ENCODE measurements around the gene SOX4.
"Not testable (repeated sequence)": the region's sequence is repeated elsewhere in the genome, so short reads cannot be mapped to it uniquely, and the experiment has no call there.

SOX4 gene

GRCh38 chr6:21593412-21593926 lies at the start of gene SOX4:
TSS of gene SOX4 (plus strand) at chr6:21593751. CDS start at chr6:21594535, 784 bp downstream.
- DNase-seq, result peak; percentile 97

- DNase-seq, result not testable (repeated sequence)
Measured at GRCh38 chr6:21552286-21552685, 41.3 kb upstream of the SOX4 start.

GRCh38 chr6:21554286-21554685 lies 39.3 kb upstream of the SOX4 start:
- DNase-seq, result no peak

GRCh38 chr6:21555197-21555596 lies 38.4 kb upstream of the SOX4 start:
- no peak for DNase-seq

GRCh38 chr6:21556511-21556910 lies 37.0 kb upstream of the SOX4 start:
- no peak for DNase-seq

GRCh38 chr6:21556968-21557721 lies 36.4 kb upstream of the SOX4 start:
- no peak for DNase-seq

GRCh38 chr6:21559238-21559637 lies 34.3 kb upstream of the SOX4 start:
- DNase-seq, result no peak

- no peak for DNase-seq
Measured at GRCh38 chr6:21560249-21560648, 33.3 kb upstream of the SOX4 start.

GRCh38 chr6:21565431-21565830 lies 28.1 kb upstream of the SOX4 start:
- no peak for DNase-seq

- no peak for DNase-seq
Measured at GRCh38 chr6:21578523-21578922, 15.0 kb upstream of the SOX4 start.

GRCh38 chr6:21582651-21583050 lies 10.9 kb upstream of the SOX4 start:
- no peak for DNase-seq

- DNase-seq, result no peak
Measured at GRCh38 chr6:21586300-21586699, 7.3 kb upstream of the SOX4 start.

- DNase-seq, result no peak
Measured at GRCh38 chr6:21586740-21587178, 6.8 kb upstream of the SOX4 start.

GRCh38 chr6:21587179-21587960 lies 6.2 kb upstream of the SOX4 start:
- DNase-seq, result peak; percentile 82

GRCh38 chr6:21587961-21588480 lies 5.5 kb upstream of the SOX4 start:
- DNase-seq, result peak; percentile 82

- DNase-seq, result peak; percentile 78
Measured at GRCh38 chr6:21588481-21589351, 4.8 kb upstream of the SOX4 start.

- DNase-seq, result peak; percentile 91
Measured at GRCh38 chr6:21589352-21590345, 3.9 kb upstream of the SOX4 start.

- no peak for DNase-seq
Measured at GRCh38 chr6:21590346-21590745, 3.2 kb upstream of the SOX4 start.

- no peak for DNase-seq
Measured at GRCh38 chr6:21591446-21591845, 2.1 kb upstream of the SOX4 start.

GRCh38 chr6:21592953-21593352 lies 598 bp upstream of the SOX4 start:
- no peak for DNase-seq

- DNase-seq, result peak; percentile 73
Measured at GRCh38 chr6:21593927-21594415, 420 bp downstream of the SOX4 start.

Measured in NCI-H510A treated with DMSO at 0.1 percent for 48 hours (cell line).